ENCODE measurements around the gene PHF21A. TPM values are rescaled to one million over a fixed set of nuclear protein-coding genes. Genes with fewer than 3 reads are reported as not detected.
"Not testable (repeated sequence)": the region's sequence is repeated elsewhere in the genome, so short reads cannot be mapped to it uniquely, and the experiment has no call there.

PHF21A gene
- total RNA-seq, 2 experiments from 2014 or later = 45.4 to 49.0 TPM

- Mint-ChIP-seq H3K4me1 (peaks cover 2% of the 10 kb centered on the region), H3K27me3 (peaks cover 5% of the 10 kb centered on the region), H3K27ac (no peak overlapping the region), H3K9me3 (no peaks in the 10 kb centered on the region), H3K4me3 (no peak overlapping the region), H3K36me3 (no peaks in the 10 kb centered on the region)
- POLR2A ChIA-PET = interaction anchor here (3.5 kb wide), 1 partner anchor 11 kb away, joined by 18 read pairs; the partner anchor contains the start of gene PEX16
- ATAC-seq (ENCODE audit: low read depth) (peak; percentile 21), DNase-seq (no peak)
Observed at GRCh38 chr11:45906096-45906682, 215.1 kb downstream of the PHF21A start.

- ATAC-seq (ENCODE audit: low read depth); H3K27ac Mint-ChIP-seq; H3K36me3 Mint-ChIP-seq; H3K27me3 Mint-ChIP-seq; H3K4me1 Mint-ChIP-seq; H3K4me3 Mint-ChIP-seq; DNase-seq; H3K9me3 Mint-ChIP-seq: not testable (repeated sequence)
- POLR2A ChIA-PET = interaction anchor here (3.5 kb wide), 1 partner anchor 12 kb away, joined by 18 read pairs; the partner anchor contains the start of gene PEX16
Observed at GRCh38 chr11:45905576-45905975, 215.7 kb downstream of the PHF21A start.

GRCh38 chr11:45905095-45905494, 216.2 kb downstream of the PHF21A start:
- no peak overlapping the region for H3K27ac Mint-ChIP-seq
- ATAC-seq (ENCODE audit: low read depth) = no peak
- H3K9me3 Mint-ChIP-seq = no peaks in the 10 kb centered on the region
- no peaks in the 10 kb centered on the region for H3K36me3 Mint-ChIP-seq
- no peak overlapping the region for H3K4me3 Mint-ChIP-seq
- DNase-seq = no peak
- peaks cover 2% of the 10 kb centered on the region for H3K4me1 Mint-ChIP-seq
- POLR2A ChIA-PET = interaction anchor here (3.5 kb wide), 1 partner anchor 12 kb away, joined by 18 read pairs; the partner anchor contains the start of gene PEX16
- peaks cover 12% of the 10 kb centered on the region for H3K27me3 Mint-ChIP-seq

GRCh38 chr11:45904309-45904915, 216.8 kb downstream of the PHF21A start:
- Mint-ChIP-seq H3K4me1 (peaks cover 2% of the 10 kb centered on the region), H3K36me3 (no peaks in the 10 kb centered on the region), H3K4me3 (no peak overlapping the region), H3K27ac (no peak overlapping the region), H3K27me3 (peaks cover 13% of the 10 kb centered on the region), H3K9me3 (no peaks in the 10 kb centered on the region)
- POLR2A ChIA-PET = interaction anchor here (3.5 kb wide), 1 partner anchor 13 kb away, joined by 18 read pairs; the partner anchor contains the start of gene PEX16
- DNase-seq (no peak), ATAC-seq (ENCODE audit: low read depth) (no peak)

GRCh38 chr11:45902452-45903380, 218.5 kb downstream of the PHF21A start:
- Mint-ChIP-seq H3K27ac (no peak overlapping the region), H3K4me3 (no peak overlapping the region), H3K36me3 (no peaks in the 10 kb centered on the region), H3K4me1 (peaks cover 2% of the 10 kb centered on the region), H3K9me3 (no peaks in the 10 kb centered on the region), H3K27me3 (peaks cover 26% of the 10 kb centered on the region)
- no peak for DNase-seq
- ATAC-seq (ENCODE audit: low read depth) = no peak
- POLR2A ChIA-PET = no interaction called here

- POLR2A ChIA-PET = interaction anchor here (0.9 to 1.5 kb wide), 2 partner anchors 15 to 17 kb away, joined by 3 to 7 read pairs; partner anchors contain the start of gene PEX16
- H3K27ac Mint-ChIP-seq = no peak overlapping the region
- H3K36me3 Mint-ChIP-seq = no peaks in the 10 kb centered on the region
- H3K4me1 Mint-ChIP-seq = peaks cover 2% of the 10 kb centered on the region
- no peak for ATAC-seq (ENCODE audit: low read depth)
- H3K27me3 Mint-ChIP-seq = peaks cover 32% of the 10 kb centered on the region
- no peak for DNase-seq
- no peaks in the 10 kb centered on the region for H3K9me3 Mint-ChIP-seq
- no peak overlapping the region for H3K4me3 Mint-ChIP-seq
Observed at GRCh38 chr11:45901626-45902025, 219.6 kb downstream of the PHF21A start.

GRCh38 chr11:45900916-45901617, 220.2 kb downstream of the PHF21A start:
- H3K36me3 Mint-ChIP-seq = no peaks in the 10 kb centered on the region
- ATAC-seq (ENCODE audit: low read depth) (no peak), DNase-seq (no peak)
- H3K27ac Mint-ChIP-seq = no peak overlapping the region
- peak overlapping the region; percentile 29 for H3K4me3 Mint-ChIP-seq
- POLR2A ChIA-PET = interaction anchor here (0.9 to 1.5 kb wide), 2 partner anchors 16 to 17 kb away, joined by 3 to 7 read pairs; partner anchors contain the start of gene PEX16
- H3K27me3 Mint-ChIP-seq = peaks cover 32% of the 10 kb centered on the region
- no peaks in the 10 kb centered on the region for H3K4me1 Mint-ChIP-seq
- no peaks in the 10 kb centered on the region for H3K9me3 Mint-ChIP-seq

GRCh38 chr11:45900175-45900800, 221.0 kb downstream of the PHF21A start:
- not testable (repeated sequence) for ATAC-seq (ENCODE audit: low read depth); H3K9me3 Mint-ChIP-seq; H3K4me1 Mint-ChIP-seq; DNase-seq; H3K36me3 Mint-ChIP-seq; H3K27ac Mint-ChIP-seq
- H3K27me3 Mint-ChIP-seq = peaks cover 33% of the 10 kb centered on the region
- peak overlapping the region; percentile 29 for H3K4me3 Mint-ChIP-seq
- POLR2A ChIA-PET = interaction anchor here (1.5 kb wide), 1 partner anchor 16 kb away, joined by 7 read pairs; the partner anchor contains the start of gene PEX16

- Mint-ChIP-seq H3K36me3 (no peaks in the 10 kb centered on the region), H3K9me3 (no peaks in the 10 kb centered on the region), H3K27me3 (peaks cover 35% of the 10 kb centered on the region), H3K4me1 (no peaks in the 10 kb centered on the region), H3K4me3 (peak overlapping the region; percentile 56), H3K27ac (no peak overlapping the region)
- POLR2A ChIA-PET = interaction anchor here (2.1 kb wide), 1 partner anchor 18 kb away, joined by 9 read pairs; the partner anchor contains the start of gene PEX16
- DNase-seq (peak; percentile 74), ATAC-seq (ENCODE audit: low read depth) (peak; percentile 75)
Observed at GRCh38 chr11:45899448-45900174, 221.6 kb downstream of the PHF21A start.

GRCh38 chr11:45899086-45899447, 222.2 kb downstream of the PHF21A start:
- H3K4me3 Mint-ChIP-seq = peak overlapping the region; percentile 56
- H3K9me3 Mint-ChIP-seq = no peaks in the 10 kb centered on the region

GRCh38 chr11:45897556-45897955, 223.7 kb downstream of the PHF21A start:
- Mint-ChIP-seq H3K36me3 (no peaks in the 10 kb centered on the region), H3K4me3 (no peak overlapping the region), H3K4me1 (no peaks in the 10 kb centered on the region), H3K27me3 (peaks cover 35% of the 10 kb centered on the region), H3K27ac (no peak overlapping the region), H3K9me3 (no peaks in the 10 kb centered on the region)
- POLR2A ChIA-PET = interaction anchor here (2.1 kb wide), 1 partner anchor 20 kb away, joined by 9 read pairs; the partner anchor contains the start of gene PEX16
- no peak for ATAC-seq (ENCODE audit: low read depth)
- DNase-seq = no peak

More at GRCh38 chr11:45899086-45899447, 222.2 kb downstream of the PHF21A start:
- H3K4me1 Mint-ChIP-seq = no peaks in the 10 kb centered on the region
- DNase-seq (no peak), ATAC-seq (ENCODE audit: low read depth) (no peak)
- peaks cover 35% of the 10 kb centered on the region for H3K27me3 Mint-ChIP-seq
- H3K36me3 Mint-ChIP-seq = no peaks in the 10 kb centered on the region
- POLR2A ChIA-PET = interaction anchor here (2.1 kb wide), 1 partner anchor 19 kb away, joined by 9 read pairs; the partner anchor contains the start of gene PEX16
- no peak overlapping the region for H3K27ac Mint-ChIP-seq

Data from activated naive CD8-positive, alpha-beta T cell treated with anti-CD3 and anti-CD28 coated beads, Interleukin-2, amount 10 ng/mL, durations not matched to agents 7 days and 5 days (primary cell).